SK-N-SH (cell line): ENCODE results near the gene B4GALNT4. TPM values are rescaled to one million over a fixed set of nuclear protein-coding genes. Genes with fewer than 3 reads are reported as not detected.

Source experiments
- CTCF ChIA-PET: fragments of 300-600, 350-600 bp; formaldehyde crosslinking; extraction: SDS; loops from one replicate; lab custom pipeline; 2021; lab: Yijun Ruan, JAX
- POLR2A ChIA-PET: fragments of 350-600 bp; sonication (Branson Sonifier 250); formaldehyde crosslinking; extraction: SDS; loops from one replicate; lab custom pipeline; 2020; ENCODE audit warnings: antibody characterized with exemption, inconsistent platforms; lab: Yijun Ruan, JAX
- DNase-seq: peaks from one replicate; pipeline ENCODE4 v3.0.0; 2012
- H2AFZ ChIP-seq: fragments of 200-600 bp; sonication (generic); 2 replicates; pipeline ENCODE4 v1.8.1; 2016; ENCODE audit warnings: antibody characterized with exemption, mild to moderate bottlenecking, low read depth
- H3F3A ChIP-seq: fragments of 200-600 bp; sonication (generic); replicated peaks from 2 replicates; pipeline ENCODE3; 2016; ENCODE audit warnings: antibody characterized with exemption, mild to moderate bottlenecking; ENCODE audit not compliant: insufficient read depth
- H3K27ac ChIP-seq, 2 experiments: fragments of 200-500 bp in 1 of 2; fragments of 200-600 bp in 1 of 2; sonication (Bioruptor generic) in 1 of 2; sonication (generic), shearing (Covaris generic) in 1 of 2; 2 replicates each; pipeline versions ENCODE4 v1.5.1 to v1.6.1; 2014 to 2016; ENCODE audit warnings: low read depth in 2 of 2, inconsistent platforms in 1 of 2, low read length in 1 of 2, mild to moderate bottlenecking in 1 of 2, mixed read lengths in 1 of 2
- H3K27me3 ChIP-seq: fragments of 200-600 bp; sonication (generic), shearing (Covaris generic); 2 replicates; pipeline ENCODE4 v1.6.1; 2016; ENCODE audit warnings: mixed run types; ENCODE audit not compliant: insufficient read depth
- H3K36me3 ChIP-seq, 2 experiments: fragments of 200-500 bp in 1 of 2; fragments of 200-600 bp in 1 of 2; sonication (Bioruptor generic) in 1 of 2; sonication (generic) in 1 of 2; replicated peaks in 1 of 2; 2 replicates each; pipeline versions ENCODE3 to v1.5.1; 2014 to 2016; ENCODE audit warnings: low read length in 1 of 2, mild to moderate bottlenecking in 1 of 2; ENCODE audit not compliant: insufficient read depth in 2 of 2, control insufficient read depth in 1 of 2
- H3K4me1 ChIP-seq, 2 experiments: fragments of 200-500 bp in 1 of 2; fragments of 200-600 bp in 1 of 2; sonication (Bioruptor generic) in 1 of 2; sonication (generic), shearing (Covaris generic) in 1 of 2; 2 replicates each; pipeline versions ENCODE4 v1.5.1 to v1.6.1; 2014 to 2016; ENCODE audit warnings: low read depth in 1 of 2, low read length in 1 of 2, mixed run types in 1 of 2; ENCODE audit not compliant: insufficient read depth in 2 of 2, control insufficient read depth in 1 of 2
- H3K4me2 ChIP-seq: fragments of 200-600 bp; sonication (generic), shearing (Covaris generic); 2 replicates; pipeline ENCODE4 v1.6.1; 2017; ENCODE audit warnings: mixed run types
- H3K4me3 ChIP-seq, 2 experiments: fragments of 200-500 bp in 1 of 2; fragments of 200-600 bp in 1 of 2; sonication (Bioruptor generic) in 1 of 2; sonication (generic), shearing (Covaris generic) in 1 of 2; 2 replicates each; pipeline versions ENCODE4 v1.5.1 to v1.8.1; 2014 to 2016; ENCODE audit warnings: low read depth in 2 of 2, inconsistent platforms in 1 of 2, low read length in 1 of 2, mild to moderate bottlenecking in 1 of 2, mixed read lengths in 1 of 2, moderate library complexity in 1 of 2
- H3K79me2 ChIP-seq: fragments of 200-600 bp; sonication (generic); 2 replicates; pipeline ENCODE4 v1.8.1; 2017; ENCODE audit warnings: mild to moderate bottlenecking; ENCODE audit not compliant: insufficient read depth
- H3K9ac ChIP-seq: fragments of 200-600 bp; sonication (generic); 2 replicates; pipeline ENCODE4 v1.6.1; 2017; ENCODE audit warnings: mixed run types
- H3K9me2 ChIP-seq: fragments of 200-600 bp; sonication (generic); 2 replicates; pipeline ENCODE4 v1.6.1; 2017; ENCODE audit warnings: mixed run types
- H3K9me3 ChIP-seq: fragments of 200-600 bp; sonication (generic); 2 replicates; pipeline ENCODE4 v1.6.1; 2017; ENCODE audit warnings: mixed run types, mild to moderate bottlenecking, moderate library complexity
- H4K20me1 ChIP-seq: fragments of 200-600 bp; sonication (generic); 2 replicates; pipeline ENCODE4 v1.6.1; 2017; ENCODE audit warnings: mild to moderate bottlenecking, mixed run types; ENCODE audit not compliant: insufficient read depth
- CHD2 ChIP-seq: fragments of 150-350 bp; IDR thresholded peaks from 2 replicates; pipeline ENCODE4 v1.6.1; 2018; ENCODE audit warnings: low read length; ENCODE audit not compliant: partially characterized antibody
- ELF1 ChIP-seq: IDR thresholded peaks from 2 replicates; pipeline ENCODE4 v1.4.0; 2012
- EZH2phosphoT487 ChIP-seq: fragments of 200-600 bp; sonication (generic); IDR thresholded peaks from 2 replicates; pipeline ENCODE4 v1.6.1; 2017; ENCODE audit warnings: low read depth, mixed run types, mild to moderate bottlenecking, antibody characterized with exemption, moderate library complexity, borderline replicate concordance
- FOSL2 ChIP-seq: IDR thresholded peaks from 2 replicates; pipeline ENCODE4 v1.4.0; 2012; ENCODE audit warnings: low read depth, mild to moderate bottlenecking, moderate library complexity, borderline replicate concordance
- GATA2 ChIP-seq: sonication (generic); formaldehyde crosslinking; IDR thresholded peaks from 2 replicates; pipeline ENCODE4 v1.5.0; 2020; ENCODE audit warnings: mild to moderate bottlenecking, missing genetic modification reagents
- JUND ChIP-seq: IDR thresholded peaks from 2 replicates; pipeline ENCODE4 v1.4.0; 2012
- MXI1 ChIP-seq: IDR thresholded peaks from 2 replicates; pipeline ENCODE4 v1.6.1; 2012; ENCODE audit warnings: mild to moderate bottlenecking, low read depth, low read length, improper control_type of control experiment
- NFIC ChIP-seq: IDR thresholded peaks from 2 replicates; pipeline ENCODE4 v1.4.0; 2012; ENCODE audit warnings: borderline replicate concordance
- NRF1 ChIP-seq: IDR thresholded peaks from 2 replicates; pipeline ENCODE4 v1.6.1; 2012; ENCODE audit warnings: low read depth, mild to moderate bottlenecking, low read length
- POLR2AphosphoS5 ChIP-seq: IDR thresholded peaks from 2 replicates; pipeline ENCODE4 v1.6.1; 2012; ENCODE audit warnings: low read depth, low read length
- RCOR1 ChIP-seq: fragments of 150-350 bp; IDR thresholded peaks from 2 replicates; pipeline ENCODE4 v1.6.1; 2017; ENCODE audit warnings: antibody characterized with exemption, low read length
- REST ChIP-seq: IDR thresholded peaks from 2 replicates; pipeline ENCODE4 v1.6.1; 2012; ENCODE audit warnings: mild to moderate bottlenecking, low read depth, low read length, moderate library complexity
- TCF12 ChIP-seq: IDR thresholded peaks from 2 replicates; pipeline ENCODE4 v1.4.0; 2012
- TEAD4 ChIP-seq: IDR thresholded peaks from 2 replicates; pipeline ENCODE4 v1.4.0; 2012; ENCODE audit warnings: mild to moderate bottlenecking, borderline replicate concordance; ENCODE audit not compliant: insufficient read depth
- WGBS: methylation state at CpG from one replicate; pipeline ENCODE4 v1.1.6; 2017; ENCODE audit warnings: low lambda C conversion rate; 5-methylcytosine and 5-hydroxymethylcytosine counted together
- polyA plus RNA-seq, 3 experiments: library from polyadenylated mRNA; depleted of rRNA; stranded (reverse); fragments of >200 nt; gene quantifications; 2 replicates each; pipeline ENCODE4 v1.2.3, GENCODE V29; 2012

Gene B4GALNT4
- polyA plus RNA-seq, 1 of the 3 experiments (the other 2 are of a cell fraction), result 66.7 TPM

- ChIA-PET POLR2A (no interaction called here), CTCF (no interaction called here)
Measured at GRCh38 chr11:335779-336658, 33.3 kb upstream of the B4GALNT4 start.

More at GRCh38 chr11:335779-336658, 33.3 kb upstream of the B4GALNT4 start:
- Histone ChIP-seq H3K4me2 (no peak overlapping the region), H3K27me3 (no peaks in the 10 kb centered on the region; the same call in 1 of the 2 replicates), H3K4me3 (no peak overlapping the region)
- TF ChIP-seq FOSL2 (no peak), ELF1 (no peak), GATA2 (CRISPR knock-in tag) (no peak), EZH2phosphoT487 (no peak), REST (no peak), CHD2 (no peak), TCF12 (no peak), RCOR1 (no peak), JUND (no peak), NRF1 (no peak), POLR2AphosphoS5 (no peak), TEAD4 (no peak), MXI1 (no peak), NFIC (no peak)
- TF ChIP-seq, all 33 proteins: peak for 0
- H3K27ac ChIP-seq, result no peak overlapping the region
- H3K36me3 ChIP-seq, result no peaks in the 10 kb centered on the region
- no peak overlapping the region for H2AFZ ChIP-seq
- H3K9me2 ChIP-seq, result no peaks in the 10 kb centered on the region; the same call in 1 of the 2 replicates
- no peaks in the 10 kb centered on the region for H3F3A ChIP-seq
- DNase-seq, result no peak
- H3K79me2 ChIP-seq, result no peaks in the 10 kb centered on the region
- no peaks in the 10 kb centered on the region for H3K9me3 ChIP-seq
- H3K9ac ChIP-seq, result no peak overlapping the region
- WGBS, result 75% methylated on average over 15 of the region's 15 CpGs
- no peaks in the 10 kb centered on the region for H4K20me1 ChIP-seq
- no peaks in the 10 kb centered on the region for H3K4me1 ChIP-seq
